ENCODE measurements around the gene PRKCB. TPM values are rescaled to one million over a fixed set of nuclear protein-coding genes. Genes with fewer than 3 reads are reported as not detected.

PRKCB gene
- total and polyA plus RNA-seq, 9 donors, result 1.2 to 4.5 (median 1.6) TPM

- DNase-seq, result no peak
- H3K9me3 ChIP-seq (replicated peaks; ENCODE audit: control insufficient read depth, low read depth, low read length), result no peaks in the 10 kb centered on the region
- no peak overlapping the region for H3K27ac ChIP-seq (ENCODE audit: low read length)
- H3K4me1 ChIP-seq (ENCODE audit: control insufficient read depth, insufficient read depth, low read length), result no peaks in the 10 kb centered on the region
- H3K36me3 ChIP-seq (ENCODE audit: control insufficient read depth, insufficient read depth, low read length), result no peaks in the 10 kb centered on the region
- WGBS (ENCODE audit: insufficient coverage), result 70% methylated on average over 4 of the region's 10 CpGs
- no peak overlapping the region for H3K4me3 ChIP-seq (ENCODE audit: low read length)
- no peaks in the 10 kb centered on the region for H3K27me3 ChIP-seq (ENCODE audit: control insufficient read depth, insufficient read depth, low read length)
These were observed 280.4 kb downstream of the PRKCB start for GRCh38 chr16:24116046-24116776.

- DNase-seq, result no peak
- Histone ChIP-seq H3K27me3 (ENCODE audit: control insufficient read depth, insufficient read depth, low read length) (no peaks in the 10 kb centered on the region), H3K27ac (ENCODE audit: low read length) (no peak overlapping the region), H3K9me3 (replicated peaks; ENCODE audit: control insufficient read depth, low read depth, low read length) (no peaks in the 10 kb centered on the region), H3K36me3 (ENCODE audit: control insufficient read depth, insufficient read depth, low read length) (no peaks in the 10 kb centered on the region), H3K4me1 (ENCODE audit: control insufficient read depth, insufficient read depth, low read length) (no peaks in the 10 kb centered on the region), H3K4me3 (ENCODE audit: low read length) (no peak overlapping the region)
- WGBS (ENCODE audit: insufficient coverage), result 21% methylated on average over 3 of the region's 9 CpGs
These were observed 281.2 kb downstream of the PRKCB start for GRCh38 chr16:24116989-24117388.

- Histone ChIP-seq H3K9me3 (replicated peaks; ENCODE audit: control insufficient read depth, low read depth, low read length) (no peaks in the 10 kb centered on the region), H3K27ac (ENCODE audit: low read length) (no peak overlapping the region), H3K4me1 (ENCODE audit: control insufficient read depth, insufficient read depth, low read length) (no peaks in the 10 kb centered on the region), H3K36me3 (ENCODE audit: control insufficient read depth, insufficient read depth, low read length) (no peaks in the 10 kb centered on the region), H3K27me3 (ENCODE audit: control insufficient read depth, insufficient read depth, low read length) (no peaks in the 10 kb centered on the region), H3K4me3 (ENCODE audit: low read length) (no peak overlapping the region)
- 67% methylated on average over 5 of the region's 8 CpGs for WGBS (ENCODE audit: insufficient coverage)
- no peak for DNase-seq
These were observed 281.9 kb downstream of the PRKCB start for GRCh38 chr16:24117680-24118079.

- Histone ChIP-seq H3K4me1 (ENCODE audit: control insufficient read depth, insufficient read depth, low read length) (no peaks in the 10 kb centered on the region), H3K27me3 (ENCODE audit: control insufficient read depth, insufficient read depth, low read length) (no peaks in the 10 kb centered on the region), H3K4me3 (ENCODE audit: low read length) (no peak overlapping the region), H3K27ac (ENCODE audit: low read length) (no peak overlapping the region), H3K9me3 (replicated peaks; ENCODE audit: control insufficient read depth, low read depth, low read length) (no peaks in the 10 kb centered on the region), H3K36me3 (ENCODE audit: control insufficient read depth, insufficient read depth, low read length) (no peaks in the 10 kb centered on the region)
- 52% methylated on average over 5 of the region's 7 CpGs for WGBS (ENCODE audit: insufficient coverage)
- no peak for DNase-seq
These were observed 282.5 kb downstream of the PRKCB start for GRCh38 chr16:24118126-24118821.

- Histone ChIP-seq H3K4me1 (ENCODE audit: control insufficient read depth, insufficient read depth, low read length) (no peaks in the 10 kb centered on the region), H3K27me3 (ENCODE audit: control insufficient read depth, insufficient read depth, low read length) (no peaks in the 10 kb centered on the region), H3K27ac (ENCODE audit: low read length) (no peak overlapping the region), H3K4me3 (ENCODE audit: low read length) (no peak overlapping the region), H3K9me3 (replicated peaks; ENCODE audit: control insufficient read depth, low read depth, low read length) (no peaks in the 10 kb centered on the region), H3K36me3 (ENCODE audit: control insufficient read depth, insufficient read depth, low read length) (no peaks in the 10 kb centered on the region)
- 92% methylated on average over 1 of the region's 6 CpGs for WGBS (ENCODE audit: insufficient coverage)
- no peak for DNase-seq
These were observed 284.0 kb downstream of the PRKCB start for GRCh38 chr16:24119807-24120206.

GRCh38 chr16:24123275-24123674 lies 287.5 kb downstream of the PRKCB start:
- Histone ChIP-seq H3K36me3 (ENCODE audit: control insufficient read depth, insufficient read depth, low read length) (no peaks in the 10 kb centered on the region), H3K27me3 (ENCODE audit: control insufficient read depth, insufficient read depth, low read length) (no peaks in the 10 kb centered on the region), H3K4me3 (ENCODE audit: low read length) (no peak overlapping the region), H3K4me1 (ENCODE audit: control insufficient read depth, insufficient read depth, low read length) (no peaks in the 10 kb centered on the region), H3K27ac (ENCODE audit: low read length) (no peak overlapping the region), H3K9me3 (replicated peaks; ENCODE audit: control insufficient read depth, low read depth, low read length) (no peaks in the 10 kb centered on the region)
- no peak for DNase-seq
- WGBS (ENCODE audit: insufficient coverage), result 86% methylated on average over 1 of the region's 1 CpG

- Histone ChIP-seq H3K36me3 (ENCODE audit: control insufficient read depth, insufficient read depth, low read length) (no peaks in the 10 kb centered on the region), H3K27me3 (ENCODE audit: control insufficient read depth, insufficient read depth, low read length) (no peaks in the 10 kb centered on the region), H3K9me3 (replicated peaks; ENCODE audit: control insufficient read depth, low read depth, low read length) (no peaks in the 10 kb centered on the region), H3K4me1 (ENCODE audit: control insufficient read depth, insufficient read depth, low read length) (no peaks in the 10 kb centered on the region), H3K27ac (ENCODE audit: low read length) (no peak overlapping the region), H3K4me3 (ENCODE audit: low read length) (no peak overlapping the region)
- 58% methylated on average over 6 of the region's 7 CpGs for WGBS (ENCODE audit: insufficient coverage)
- no peak for DNase-seq
These were observed 288.5 kb downstream of the PRKCB start for GRCh38 chr16:24124291-24124690.

GRCh38 chr16:24125214-24125613 lies 289.4 kb downstream of the PRKCB start:
- DNase-seq, result no peak
- H3K27ac ChIP-seq (ENCODE audit: low read length), result no peak overlapping the region
- no peaks in the 10 kb centered on the region for H3K9me3 ChIP-seq (replicated peaks; ENCODE audit: control insufficient read depth, low read depth, low read length)
- H3K27me3 ChIP-seq (ENCODE audit: control insufficient read depth, insufficient read depth, low read length), result no peaks in the 10 kb centered on the region
- H3K36me3 ChIP-seq (ENCODE audit: control insufficient read depth, insufficient read depth, low read length), result no peaks in the 10 kb centered on the region
- no peak overlapping the region for H3K4me3 ChIP-seq (ENCODE audit: low read length)
- WGBS (ENCODE audit: insufficient coverage), result 32% methylated on average over 2 of the region's 3 CpGs
- H3K4me1 ChIP-seq (ENCODE audit: control insufficient read depth, insufficient read depth, low read length), result no peaks in the 10 kb centered on the region

- H3K4me3 ChIP-seq (ENCODE audit: low read length), result no peak overlapping the region
- no peak overlapping the region for H3K27ac ChIP-seq (ENCODE audit: low read length)
- no peaks in the 10 kb centered on the region for H3K9me3 ChIP-seq (replicated peaks; ENCODE audit: control insufficient read depth, low read depth, low read length)
- WGBS (ENCODE audit: insufficient coverage), result 60% methylated on average over 1 of the region's 4 CpGs
- no peaks in the 10 kb centered on the region for H3K36me3 ChIP-seq (ENCODE audit: control insufficient read depth, insufficient read depth, low read length)
- DNase-seq, result no peak
- no peaks in the 10 kb centered on the region for H3K4me1 ChIP-seq (ENCODE audit: control insufficient read depth, insufficient read depth, low read length)
- no peaks in the 10 kb centered on the region for H3K27me3 ChIP-seq (ENCODE audit: control insufficient read depth, insufficient read depth, low read length)
These were observed 293.7 kb downstream of the PRKCB start for GRCh38 chr16:24129412-24129918.

- H3K27ac ChIP-seq (ENCODE audit: low read length), result no peak overlapping the region
- H3K4me3 ChIP-seq (ENCODE audit: low read length), result no peak overlapping the region
- H3K36me3 ChIP-seq (ENCODE audit: control insufficient read depth, insufficient read depth, low read length), result no peaks in the 10 kb centered on the region
- no peaks in the 10 kb centered on the region for H3K9me3 ChIP-seq (replicated peaks; ENCODE audit: control insufficient read depth, low read depth, low read length)
- H3K27me3 ChIP-seq (ENCODE audit: control insufficient read depth, insufficient read depth, low read length), result no peaks in the 10 kb centered on the region
- no peak for DNase-seq
- 45% methylated on average over 5 of the region's 10 CpGs for WGBS (ENCODE audit: insufficient coverage)
- no peaks in the 10 kb centered on the region for H3K4me1 ChIP-seq (ENCODE audit: control insufficient read depth, insufficient read depth, low read length)
These were observed 294.8 kb downstream of the PRKCB start for GRCh38 chr16:24130494-24131085.

Data from muscle of leg (tissue), 11 donors.